Endothelial cell (in vitro differentiated cells): ENCODE results near the gene DSCAML1. TPM values are rescaled to one million over a fixed set of nuclear protein-coding genes. Genes with fewer than 3 reads are reported as not detected.
A peak's percentile ranks its signal among the peaks of the same experiment; 100 is the strongest.

Experiments
- DNase-seq: peaks from one replicate; pipeline ENCODE4 v3.0.0; 2021; ENCODE audit warnings: low spot score
- H3K27ac Mint-ChIP-seq: one replicate; pipeline ENCODE4 v1.8.0; 2021; ENCODE audit warnings: mixed read lengths, inconsistent platforms; ENCODE audit not compliant: unreplicated experiment
- H3K27me3 Mint-ChIP-seq: one replicate; pipeline ENCODE4 v1.8.0; 2021; ENCODE audit warnings: mild to moderate bottlenecking, moderate library complexity, mixed read lengths, inconsistent platforms; ENCODE audit not compliant: unreplicated experiment
- H3K36me3 Mint-ChIP-seq: one replicate; pipeline ENCODE4 v1.8.0; 2021; ENCODE audit warnings: mild to moderate bottlenecking, low read depth, mixed read lengths, inconsistent platforms; ENCODE audit not compliant: unreplicated experiment
- H3K4me1 Mint-ChIP-seq: one replicate; pipeline ENCODE4 v1.8.0; 2021; ENCODE audit warnings: mild to moderate bottlenecking, mixed read lengths, inconsistent platforms; ENCODE audit not compliant: unreplicated experiment
- H3K4me3 Mint-ChIP-seq: one replicate; pipeline ENCODE4 v1.8.0; 2021; ENCODE audit warnings: mild to moderate bottlenecking, mixed read lengths, inconsistent platforms; ENCODE audit not compliant: unreplicated experiment
- H3K9me3 Mint-ChIP-seq: one replicate; pipeline ENCODE4 v1.8.0; 2021; ENCODE audit warnings: mixed read lengths, inconsistent platforms; ENCODE audit not compliant: unreplicated experiment
- CTCF ChIP-seq: fragments of 200-600 bp; sonication (generic); IDR thresholded peaks from one replicate; pipeline ENCODE4 v1.5.0; 2021; ENCODE audit warnings: antibody characterized with exemption; ENCODE audit not compliant: unreplicated experiment
- total RNA-seq: library from RNA; stranded (reverse); fragmentation: NEBNext Ultra II Directional; extraction: Animal tissue kit (Norgen Biotek cat#: 25700); gene quantifications from one replicate; pipeline ENCODE4 v1.2.1, GENCODE V29; 2021; ENCODE audit not compliant: unreplicated experiment

DSCAML1 gene
- total RNA-seq, 1 donor from 2014 or later: 3.8 TPM

DNA sequence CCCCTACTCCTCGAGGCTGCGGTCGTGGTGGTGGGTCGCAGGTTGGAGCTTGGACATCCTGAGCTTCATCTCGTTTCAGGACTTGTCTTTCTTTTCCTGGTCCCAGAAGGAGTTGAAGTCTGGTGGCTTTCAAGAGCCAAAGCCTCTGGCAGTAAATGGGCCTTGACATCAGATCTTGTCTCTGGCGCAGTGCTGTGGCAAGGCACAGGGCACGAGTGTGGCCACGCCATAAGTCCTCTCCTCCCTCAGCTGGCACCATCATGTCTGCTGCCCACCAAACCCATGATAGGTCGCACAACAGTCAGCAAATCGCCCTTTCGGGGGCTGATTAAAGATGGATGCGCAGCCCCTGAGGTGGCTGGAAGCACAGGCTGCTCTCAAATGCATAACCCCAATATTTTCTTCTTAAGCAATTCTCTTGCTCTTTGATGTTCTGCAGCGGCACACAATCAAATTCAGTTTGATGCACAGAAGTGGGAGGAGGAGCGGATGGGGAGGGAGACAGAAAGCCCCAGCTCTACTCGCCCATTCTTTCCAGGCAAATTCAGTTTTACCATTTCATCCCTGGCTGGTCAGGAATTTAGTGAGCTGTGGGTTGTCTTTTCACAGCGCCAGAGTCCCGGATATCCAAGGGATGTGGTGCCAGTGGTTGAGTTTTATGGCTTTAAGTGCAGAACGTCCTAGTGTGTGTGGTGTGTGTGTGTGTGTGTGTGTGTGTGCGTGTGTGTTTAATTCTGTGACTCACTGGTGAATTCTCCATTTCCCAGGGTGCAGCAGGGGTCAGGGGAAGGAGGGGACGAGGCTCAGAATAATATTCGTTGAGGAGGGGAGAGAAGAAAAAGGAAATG is 162.0 kb downstream of the DSCAML1 start:
- DNase-seq: no peak
- Mint-ChIP-seq H3K36me3 (no peaks in the 10 kb centered on the region), H3K9me3 (no peaks in the 10 kb centered on the region), H3K4me3 (no peak overlapping the region), H3K27me3 (peaks cover 3% of the 10 kb centered on the region), H3K27ac (no peak overlapping the region), H3K4me1 (no peaks in the 10 kb centered on the region)
- no peak for TF ChIP-seq CTCF

- TF ChIP-seq CTCF: no peak
- H3K27ac Mint-ChIP-seq: no peak overlapping the region
These were observed 162.8 kb downstream of the DSCAML1 start for GRCh38 chr11:117633976-117634755.

DNA sequence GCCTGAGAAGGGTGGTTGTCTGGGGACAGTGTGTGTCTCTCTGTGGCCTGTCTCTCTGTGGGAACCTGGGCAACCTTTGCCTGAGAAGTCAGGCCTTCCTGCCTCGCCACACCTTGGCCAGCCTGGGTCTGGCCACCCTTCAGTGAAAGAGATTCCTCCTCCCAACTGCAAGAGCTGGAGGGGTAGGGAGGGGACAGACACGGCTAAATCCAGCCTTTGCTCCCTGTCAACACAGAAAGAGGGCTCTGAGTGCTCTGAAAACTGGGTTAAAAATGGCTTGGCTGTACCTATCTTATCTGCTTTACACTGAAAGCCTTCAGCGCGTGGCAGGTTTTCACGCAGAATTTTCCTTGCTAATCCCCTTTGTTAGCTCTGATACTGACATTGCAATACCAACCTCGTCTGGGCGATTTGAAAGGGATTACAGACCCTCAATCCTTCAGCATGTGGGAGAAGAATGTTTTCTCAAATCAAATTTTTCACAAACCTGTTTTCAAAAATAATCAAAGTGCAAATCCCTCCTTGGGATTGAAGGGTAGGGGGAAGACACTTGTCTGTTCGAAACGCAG is 163.7 kb downstream of the DSCAML1 start:
- no peak overlapping the region for H3K4me3 Mint-ChIP-seq
- H3K4me1 Mint-ChIP-seq: no peaks in the 10 kb centered on the region
- no peak for DNase-seq
- H3K27ac Mint-ChIP-seq: peak overlapping the region; percentile 10
- no peak for TF ChIP-seq CTCF
- H3K36me3 Mint-ChIP-seq: no peaks in the 10 kb centered on the region
- peaks cover 3% of the 10 kb centered on the region for H3K27me3 Mint-ChIP-seq
- H3K9me3 Mint-ChIP-seq: no peaks in the 10 kb centered on the region

More at GRCh38 chr11:117633976-117634755, 162.8 kb downstream of the DSCAML1 start:
- Mint-ChIP-seq H3K36me3 (no peaks in the 10 kb centered on the region), H3K9me3 (no peaks in the 10 kb centered on the region), H3K4me3 (no peak overlapping the region), H3K4me1 (no peaks in the 10 kb centered on the region), H3K27me3 (peaks cover 3% of the 10 kb centered on the region)
- DNase-seq: no peak

- H3K4me3 Mint-ChIP-seq: no peak overlapping the region
- H3K27ac Mint-ChIP-seq: no peak overlapping the region
- H3K4me1 Mint-ChIP-seq: no peaks in the 10 kb centered on the region
- TF ChIP-seq CTCF: no peak
- peaks cover 6% of the 10 kb centered on the region for H3K27me3 Mint-ChIP-seq
- H3K9me3 Mint-ChIP-seq: no peaks in the 10 kb centered on the region
- H3K36me3 Mint-ChIP-seq: no peaks in the 10 kb centered on the region
- no peak for DNase-seq
These were observed 164.7 kb downstream of the DSCAML1 start for GRCh38 chr11:117632306-117632705.
